ENCODE measurements around the gene UBE2D2.
"Not testable (repeated sequence)": the region's sequence is repeated elsewhere in the genome, so short reads cannot be mapped to it uniquely, and the experiment has no call there.

UBE2D2 gene

DNA sequence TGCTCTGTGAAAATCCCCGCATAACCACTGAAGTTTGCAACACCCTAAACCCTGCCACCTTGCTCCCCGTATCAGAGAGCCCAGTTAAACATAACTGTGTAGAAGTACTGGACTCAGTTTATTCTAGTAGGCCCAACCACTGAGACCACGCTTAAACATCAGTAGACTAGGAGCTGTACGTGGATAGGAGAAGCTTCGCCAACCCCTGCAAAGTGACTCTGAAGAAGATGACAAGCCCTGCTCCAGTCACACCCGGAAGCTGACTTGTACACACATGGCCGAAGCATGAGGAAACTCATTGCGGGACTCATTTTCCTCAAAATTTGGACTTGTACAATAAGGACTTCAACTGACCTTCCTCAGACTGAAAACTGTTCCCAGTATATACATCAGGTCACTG lies 32.4 kb upstream of the UBE2D2 start:
- Mint-ChIP-seq H3K4me1 (peaks cover 36% of the 10 kb centered on the region), H3K27ac (peak overlapping the region; percentile 87 to 91 (median 89))
- not testable (repeated sequence) for H3K27me3 Mint-ChIP-seq (ENCODE audit: low read depth); H3K4me3 Mint-ChIP-seq; H3K36me3 Mint-ChIP-seq (ENCODE audit: low read depth); H3K9me3 Mint-ChIP-seq

GRCh38 chr5:139530079-139530478 lies 31.1 kb upstream of the UBE2D2 start:
- peaks cover 31% of the 10 kb centered on the region for H3K4me1 Mint-ChIP-seq
- not testable (repeated sequence) for H3K9me3 Mint-ChIP-seq, H3K4me3 Mint-ChIP-seq

GRCh38 chr5:139531772-139532169 lies 29.4 kb upstream of the UBE2D2 start:
- TF ChIP-seq CTCF (IDR thresholded peaks at IDR 0.05; ENCODE audit: unreplicated experiment in 3 of 3): no peak
- H3K27ac Mint-ChIP-seq: peak overlapping the region; percentile 73 to 94 (median 88)
- peaks cover 3% of the 10 kb centered on the region for H3K9me3 Mint-ChIP-seq
- H3K4me3 Mint-ChIP-seq: no peak overlapping the region
- no peaks in the 10 kb centered on the region for H3K27me3 Mint-ChIP-seq (ENCODE audit: low read depth)
- H3K4me1 Mint-ChIP-seq: peaks cover 20% of the 10 kb centered on the region
- H3K36me3 Mint-ChIP-seq (ENCODE audit: low read depth): no peaks in the 10 kb centered on the region

More at GRCh38 chr5:139530079-139530478, 31.1 kb upstream of the UBE2D2 start:
- H3K27me3 Mint-ChIP-seq (ENCODE audit: low read depth); H3K36me3 Mint-ChIP-seq (ENCODE audit: low read depth): not testable (repeated sequence)
- peak overlapping the region in 2 of 3 experiments; percentile 73 to 94 for H3K27ac Mint-ChIP-seq

GRCh38 chr5:139543423-139543991 lies 17.6 kb upstream of the UBE2D2 start:
- peaks cover 5% of the 10 kb centered on the region for H3K4me1 Mint-ChIP-seq
- no peak overlapping the region for H3K27ac Mint-ChIP-seq
- H3K27me3 Mint-ChIP-seq (ENCODE audit: low read depth): no peaks in the 10 kb centered on the region
- no peaks in the 10 kb centered on the region for H3K36me3 Mint-ChIP-seq (ENCODE audit: low read depth)
- TF ChIP-seq CTCF (IDR thresholded peaks at IDR 0.05; ENCODE audit: unreplicated experiment in 3 of 3): no peak
- no peak overlapping the region for H3K4me3 Mint-ChIP-seq
- peaks cover 4% of the 10 kb centered on the region for H3K9me3 Mint-ChIP-seq

DNA sequence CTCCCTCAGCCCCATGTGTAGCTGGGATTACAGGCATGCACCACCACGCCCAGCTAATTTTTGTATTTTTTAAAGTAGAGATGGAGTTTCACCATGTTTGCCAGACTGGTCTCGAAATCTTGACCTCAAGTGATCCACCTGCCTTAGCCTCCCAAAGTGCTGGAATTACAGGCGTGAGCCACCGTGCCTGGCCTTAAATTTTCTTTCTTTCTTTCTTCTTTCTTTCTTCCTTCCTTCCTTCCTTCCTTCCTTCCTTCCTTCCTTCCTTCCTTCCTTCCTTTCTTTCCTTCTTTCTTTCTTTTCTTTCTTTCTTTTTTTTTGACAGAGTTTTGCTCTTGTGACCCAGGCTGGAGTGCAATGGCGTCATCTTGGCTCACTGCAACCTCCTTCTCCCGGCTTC lies 14.5 kb upstream of the UBE2D2 start:
- H3K4me3 Mint-ChIP-seq; H3K27me3 Mint-ChIP-seq (ENCODE audit: low read depth); H3K4me1 Mint-ChIP-seq; H3K36me3 Mint-ChIP-seq (ENCODE audit: low read depth); H3K9me3 Mint-ChIP-seq; H3K27ac Mint-ChIP-seq: not testable (repeated sequence)

DNA sequence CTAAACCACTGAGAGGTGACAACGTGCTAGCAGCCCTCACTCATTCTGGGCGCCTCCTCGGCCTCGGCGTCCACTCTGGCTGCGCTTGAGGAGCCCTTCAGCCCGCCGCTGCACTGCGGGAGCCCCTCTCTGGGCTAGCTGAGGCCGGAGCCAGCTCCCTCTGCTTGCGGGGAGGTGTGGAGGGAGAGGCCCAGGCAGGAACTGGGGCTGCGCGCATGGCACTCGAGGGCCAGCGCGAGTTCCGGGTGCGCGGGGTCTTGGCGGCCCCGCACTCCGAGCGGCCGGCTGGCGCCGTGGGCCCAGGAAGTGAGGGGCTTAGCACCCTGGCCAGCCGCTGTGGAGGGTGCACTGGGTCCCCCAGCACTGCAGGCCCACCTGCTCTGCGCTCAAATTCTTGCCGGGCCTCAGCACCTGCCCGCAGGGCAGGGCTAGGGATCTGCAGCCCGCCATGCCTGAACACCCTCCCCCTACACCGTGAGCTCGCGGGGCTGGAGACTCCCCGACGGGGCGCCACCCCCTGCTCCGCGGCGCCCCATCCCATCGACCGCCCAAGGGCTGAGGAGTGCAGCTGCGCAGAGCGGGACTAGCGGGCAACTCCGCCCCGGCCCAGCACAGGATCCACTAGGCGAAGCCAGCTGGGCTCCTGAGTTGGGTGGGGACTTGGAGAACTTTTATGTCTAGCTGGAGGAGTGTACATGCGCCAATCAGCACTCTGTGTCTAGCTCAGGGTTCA lies 11.8 kb upstream of the UBE2D2 start:
- no peak overlapping the region for H3K4me3 Mint-ChIP-seq
- H3K27ac Mint-ChIP-seq: no peak overlapping the region
- peaks cover 5% of the 10 kb centered on the region for H3K4me1 Mint-ChIP-seq
- no peaks in the 10 kb centered on the region for H3K27me3 Mint-ChIP-seq (ENCODE audit: low read depth)
- no peak for TF ChIP-seq CTCF (IDR thresholded peaks at IDR 0.05; ENCODE audit: unreplicated experiment in 3 of 3)
- H3K36me3 Mint-ChIP-seq (ENCODE audit: low read depth): no peaks in the 10 kb centered on the region
- peaks cover 5% of the 10 kb centered on the region for H3K9me3 Mint-ChIP-seq

DNA sequence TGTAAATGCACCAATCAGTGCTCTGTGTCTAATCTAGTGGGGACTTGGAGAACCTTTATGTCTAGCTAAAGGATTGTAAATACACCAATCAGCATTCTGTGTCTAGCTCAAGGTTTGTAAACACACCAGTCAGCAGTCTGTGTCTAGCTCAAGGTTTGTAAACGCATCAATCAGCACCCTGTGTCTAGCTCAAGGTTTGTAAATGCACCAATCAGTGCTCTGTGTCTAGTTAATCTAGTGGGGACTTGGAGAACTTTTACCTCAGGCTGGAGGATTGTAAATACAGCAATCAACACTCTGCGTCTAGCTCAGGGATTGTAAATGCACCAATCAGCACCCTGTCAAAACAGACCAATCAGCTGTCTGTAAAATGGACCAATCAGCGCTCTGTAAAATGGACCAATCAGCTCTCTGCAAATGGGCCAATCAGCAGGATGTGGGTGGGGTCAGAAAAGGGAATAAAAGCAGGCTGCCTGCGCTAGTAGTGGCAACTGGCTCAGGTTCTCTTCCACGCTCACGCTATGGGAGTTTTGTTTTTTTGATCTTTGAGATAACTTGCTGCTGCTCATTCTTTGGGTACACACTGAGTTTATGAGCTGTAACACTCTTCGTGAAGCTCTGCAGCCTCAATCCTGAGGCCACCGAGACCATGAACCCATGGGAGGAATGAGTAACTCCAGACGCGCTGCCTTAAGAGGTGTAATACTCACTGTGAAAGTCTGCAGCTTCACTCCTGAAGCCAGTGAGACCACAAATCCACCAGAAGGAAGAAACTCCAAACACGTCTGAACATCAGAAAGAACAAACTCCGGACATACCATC lies 10.9 kb upstream of the UBE2D2 start:
- not testable (repeated sequence) for H3K4me1 Mint-ChIP-seq; H3K27me3 Mint-ChIP-seq (ENCODE audit: low read depth); H3K4me3 Mint-ChIP-seq; H3K36me3 Mint-ChIP-seq (ENCODE audit: low read depth); H3K9me3 Mint-ChIP-seq
- H3K27ac Mint-ChIP-seq: peak overlapping the region in 1 of 3 experiments; percentile 23
